Measurements from ENCODE around the gene AFAP1L2. TPM values are rescaled to one million over a fixed set of nuclear protein-coding genes. Genes with fewer than 3 reads are reported as not detected.
"Not testable (repeated sequence)": the region's sequence is repeated elsewhere in the genome, so short reads cannot be mapped to it uniquely, and the experiment has no call there.

AFAP1L2 gene
- total RNA-seq, 1 donor from 2014 or later = 29.5 TPM

DNA sequence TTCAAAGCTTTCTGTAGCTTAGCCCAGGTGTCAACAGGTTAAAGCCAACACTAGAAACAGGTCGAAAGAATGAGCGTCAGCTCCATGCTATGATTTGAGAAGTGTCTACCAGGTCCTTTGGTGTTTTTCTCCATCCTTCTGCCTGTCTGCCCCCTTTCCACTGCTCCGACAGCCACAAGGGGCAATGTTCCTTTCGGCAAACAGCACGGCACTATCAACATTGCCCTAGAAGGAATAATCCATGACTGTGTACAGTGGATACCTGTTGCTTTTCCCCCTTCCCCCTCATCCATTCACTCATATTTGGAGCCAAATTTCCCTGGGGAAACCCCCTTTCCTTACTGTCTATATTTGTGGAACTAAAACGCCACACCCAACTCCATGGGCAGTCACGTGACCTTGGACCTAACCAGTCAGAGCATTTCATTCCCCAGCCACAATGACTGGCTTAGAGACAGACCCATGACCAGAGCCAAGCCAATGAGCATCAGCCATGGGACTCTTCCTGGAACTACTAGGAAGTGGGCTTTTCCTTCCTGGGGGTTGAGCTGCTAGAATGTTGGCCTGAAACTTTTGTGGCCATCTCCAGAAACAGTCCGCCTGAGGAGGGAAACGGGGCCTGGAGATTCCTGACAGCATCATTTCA is 51.5 kb downstream of the AFAP1L2 start:
- DNase-seq (ENCODE audit: extremely low spot score in 2 of 2) = no peak
- Histone ChIP-seq H3K27ac (no peak overlapping the region), H3K9me3 (no peaks in the 10 kb centered on the region), H3K4me3 (no peak overlapping the region), H3K36me3 (no peaks in the 10 kb centered on the region), H3K4me1 (peaks cover 36% of the 10 kb centered on the region), H3K27me3 (no peaks in the 10 kb centered on the region)
- TF ChIP-seq POLR2A (IDR thresholded peaks at IDR 0.05) (no peak), POLR2AphosphoS5 (IDR thresholded peaks at IDR 0.05; ENCODE audit: insufficient read depth in 1 of 2, low read depth in 1 of 2) (no peak)
- TF ChIP-seq, protein P1, sequence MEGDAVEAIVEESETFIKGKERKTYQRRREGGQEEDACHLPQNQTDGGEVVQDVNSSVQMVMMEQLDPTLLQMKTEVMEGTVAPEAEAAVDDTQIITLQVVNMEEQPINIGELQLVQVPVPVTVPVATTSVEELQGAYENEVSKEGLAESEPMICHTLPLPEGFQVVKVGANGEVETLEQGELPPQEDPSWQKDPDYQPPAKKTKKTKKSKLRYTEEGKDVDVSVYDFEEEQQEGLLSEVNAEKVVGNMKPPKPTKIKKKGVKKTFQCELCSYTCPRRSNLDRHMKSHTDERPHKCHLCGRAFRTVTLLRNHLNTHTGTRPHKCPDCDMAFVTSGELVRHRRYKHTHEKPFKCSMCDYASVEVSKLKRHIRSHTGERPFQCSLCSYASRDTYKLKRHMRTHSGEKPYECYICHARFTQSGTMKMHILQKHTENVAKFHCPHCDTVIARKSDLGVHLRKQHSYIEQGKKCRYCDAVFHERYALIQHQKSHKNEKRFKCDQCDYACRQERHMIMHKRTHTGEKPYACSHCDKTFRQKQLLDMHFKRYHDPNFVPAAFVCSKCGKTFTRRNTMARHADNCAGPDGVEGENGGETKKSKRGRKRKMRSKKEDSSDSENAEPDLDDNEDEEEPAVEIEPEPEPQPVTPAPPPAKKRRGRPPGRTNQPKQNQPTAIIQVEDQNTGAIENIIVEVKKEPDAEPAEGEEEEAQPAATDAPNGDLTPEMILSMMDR (IDR thresholded peaks at IDR 0.05) = no peak
- intact Hi-C loops (cut with DNase I) = no loop called here

DNA sequence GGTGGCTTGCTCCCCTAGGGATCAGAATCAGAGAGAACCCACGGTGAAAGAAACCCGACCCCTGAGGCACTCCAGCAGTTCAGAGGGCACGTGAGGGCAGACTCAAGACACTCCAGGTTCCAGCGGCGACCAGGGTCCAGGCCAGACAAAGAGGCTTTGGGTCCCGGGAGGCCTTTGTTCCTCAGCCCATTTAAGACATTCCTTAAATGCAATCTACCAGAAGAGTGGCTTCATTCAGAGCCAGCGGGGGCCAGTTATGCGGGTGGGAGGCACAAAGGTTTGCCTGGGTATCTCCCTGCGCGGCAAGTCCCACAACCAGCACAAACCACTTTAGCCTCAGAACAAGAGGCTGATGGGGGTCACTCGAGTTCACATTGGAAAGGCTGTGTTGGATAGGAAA is 53.6 kb downstream of the AFAP1L2 start:
- Histone ChIP-seq H3K27me3 (no peaks in the 10 kb centered on the region), H3K4me1 (peaks cover 23% of the 10 kb centered on the region), H3K9me3 (no peaks in the 10 kb centered on the region), H3K4me3 (no peak overlapping the region), H3K36me3 (no peaks in the 10 kb centered on the region), H3K27ac (peak overlapping the region; percentile 1)
- no peak for DNase-seq (ENCODE audit: extremely low spot score in 2 of 2)
- intact Hi-C loops (cut with DNase I) = no loop called here
- TF ChIP-seq POLR2AphosphoS5 (IDR thresholded peaks at IDR 0.05; ENCODE audit: insufficient read depth in 1 of 2, low read depth in 1 of 2) = no peak

- Histone ChIP-seq H3K4me1 (peaks cover 26% of the 10 kb centered on the region), H3K27me3 (no peaks in the 10 kb centered on the region), H3K27ac (peak overlapping the region; percentile 32), H3K4me3 (no peak overlapping the region), H3K9me3 (no peaks in the 10 kb centered on the region), H3K36me3 (no peaks in the 10 kb centered on the region)
- no peak for DNase-seq (ENCODE audit: extremely low spot score in 2 of 2)
- TF ChIP-seq POLR2A (IDR thresholded peaks at IDR 0.05) (no peak), POLR2AphosphoS5 (IDR thresholded peaks at IDR 0.05; ENCODE audit: insufficient read depth in 1 of 2, low read depth in 1 of 2) (no peak)
- TF ChIP-seq, protein P1 (IDR thresholded peaks at IDR 0.05) = no peak
- intact Hi-C loops (cut with DNase I) = no loop called here
These were observed 54.6 kb downstream of the AFAP1L2 start for GRCh38 chr10:114349522-114350215.

DNA sequence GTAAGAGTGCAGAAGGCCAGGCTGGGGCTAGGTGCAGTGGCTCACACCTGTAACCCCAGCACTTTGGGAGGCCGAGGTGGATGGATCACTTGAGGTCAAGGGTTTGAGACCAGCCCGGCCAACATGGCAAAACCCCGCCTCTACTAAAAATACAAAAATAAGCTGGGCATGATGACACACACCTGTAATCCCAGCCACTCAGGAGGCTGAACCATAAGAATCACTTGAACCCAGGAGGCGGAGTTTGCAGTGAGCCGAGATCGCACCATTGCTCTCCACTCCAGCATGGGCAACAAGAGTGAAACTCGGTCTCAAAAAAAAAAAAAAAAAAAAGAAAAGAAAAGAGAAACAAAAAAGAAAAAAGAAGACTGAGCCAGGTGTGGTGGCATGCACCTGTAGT is 55.2 kb downstream of the AFAP1L2 start:
- H3K4me3 ChIP-seq; DNase-seq (ENCODE audit: extremely low spot score in 2 of 2); H3K27me3 ChIP-seq; H3K9me3 ChIP-seq; intact Hi-C loops (cut with DNase I); H3K27ac ChIP-seq; H3K36me3 ChIP-seq: not testable (repeated sequence)
- peaks cover 32% of the 10 kb centered on the region for H3K4me1 ChIP-seq

DNA sequence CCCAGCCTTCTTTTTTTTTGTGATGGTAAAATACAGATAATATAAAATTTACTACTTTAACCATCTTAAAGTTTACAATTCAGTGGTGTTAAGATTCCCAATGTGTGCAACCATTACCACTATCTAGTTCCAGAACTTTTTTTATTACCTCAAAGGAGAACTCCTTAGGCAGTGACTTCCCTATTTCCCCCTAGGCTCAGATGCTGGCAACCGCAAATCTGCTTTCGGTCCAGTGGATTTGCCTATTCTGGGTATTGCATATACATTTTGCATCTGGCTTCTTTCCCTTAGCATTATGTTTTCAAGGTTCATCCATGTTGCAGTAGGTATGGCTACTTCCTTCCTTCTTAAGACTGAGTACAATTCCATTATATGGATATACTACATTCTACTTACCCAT is 56.5 kb downstream of the AFAP1L2 start:
- Histone ChIP-seq H3K4me1 (peaks cover 40% of the 10 kb centered on the region), H3K27me3 (no peaks in the 10 kb centered on the region), H3K36me3 (no peaks in the 10 kb centered on the region), H3K9me3 (no peaks in the 10 kb centered on the region), H3K4me3 (no peak overlapping the region), H3K27ac (no peak overlapping the region)
- TF ChIP-seq POLR2A (IDR thresholded peaks at IDR 0.05) (no peak), POLR2AphosphoS5 (IDR thresholded peaks at IDR 0.05; ENCODE audit: insufficient read depth in 1 of 2, low read depth in 1 of 2) (no peak)
- TF ChIP-seq, protein P1 (IDR thresholded peaks at IDR 0.05) = no peak
- no peak for DNase-seq (ENCODE audit: extremely low spot score in 2 of 2)
- intact Hi-C loops (cut with DNase I) = no loop called here

DNA sequence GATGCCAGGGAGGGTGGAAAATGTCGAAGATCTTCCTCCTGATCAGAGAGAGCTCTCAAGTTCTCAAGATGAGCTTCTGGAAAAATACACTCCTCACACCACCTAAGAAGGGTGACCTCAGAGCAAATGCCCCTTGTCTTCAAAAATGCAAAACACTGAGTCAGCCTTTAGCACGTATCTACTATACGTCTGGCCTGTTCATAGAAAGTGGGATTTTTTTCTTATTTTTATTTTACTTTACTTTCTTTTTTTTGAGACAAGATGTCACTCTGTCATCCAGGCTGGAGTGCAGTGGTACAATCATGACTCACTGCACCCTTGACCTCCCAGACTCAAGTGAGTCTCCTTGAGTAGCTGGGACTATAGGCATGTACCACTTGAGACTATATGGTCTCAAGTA is 57.1 kb downstream of the AFAP1L2 start:
- Histone ChIP-seq H3K4me3 (no peak overlapping the region), H3K27ac (peak overlapping the region; percentile 8), H3K36me3 (no peaks in the 10 kb centered on the region), H3K4me1 (peaks cover 40% of the 10 kb centered on the region), H3K9me3 (no peaks in the 10 kb centered on the region), H3K27me3 (no peaks in the 10 kb centered on the region)
- no peak for DNase-seq (ENCODE audit: extremely low spot score in 2 of 2)
- intact Hi-C loops (cut with DNase I) = no loop called here
- TF ChIP-seq POLR2A (IDR thresholded peaks at IDR 0.05) (no peak), POLR2AphosphoS5 (IDR thresholded peaks at IDR 0.05; ENCODE audit: insufficient read depth in 1 of 2, low read depth in 1 of 2) (no peak)
- TF ChIP-seq, protein P1 (IDR thresholded peaks at IDR 0.05) = no peak

All from vagina (tissue), 2 donors.